ENCODE results near the gene RNU6-8.

The RNU6-8 gene

GRCh38 chr14:32202998-32203882, at the start of gene RNU6-8:
Gene RNU6-8 (minus strand): TSS chr14:32203269.
- TF ChIP-seq FOXK2 (IDR thresholded peaks at IDR 0.05), result no peak
- TF ChIP-seq HDGF (IDR thresholded peaks at IDR 0.05; ENCODE audit: borderline replicate concordance), result no peak
- 0 out of 2 replicates have a peak, but pooled peaks have one; percentile 6 for TF ChIP-seq PKNOX1 (IDR thresholded peaks at IDR 0.05)
- TF ChIP-seq ELF4 (IDR thresholded peaks at IDR 0.05), result no peak
- no peak for TF ChIP-seq FOXA1 (IDR thresholded peaks at IDR 0.05)
- TF ChIP-seq BHLHE40 (IDR thresholded peaks at IDR 0.05; ENCODE audit: borderline replicate concordance), result no peak
- no peak for TF ChIP-seq NFRKB (IDR thresholded peaks at IDR 0.05)
- no peak for TF ChIP-seq SP1 (IDR thresholded peaks at IDR 0.05)
- TF ChIP-seq ARNT (IDR thresholded peaks at IDR 0.05), result no peak
- TF ChIP-seq SUZ12 (IDR thresholded peaks at IDR 0.05), result peak; percentile 71; the same call in 1 of the 2 replicates
- peak; percentile 69; the same call in 1 of the 2 replicates for TF ChIP-seq L3MBTL2 (conservative IDR thresholded peaks at IDR 0.05)
- no peak for TF ChIP-seq ZNF384 (IDR thresholded peaks at IDR 0.05)
- TF ChIP-seq CTBP1 (IDR thresholded peaks at IDR 0.05; ENCODE audit: borderline replicate concordance), result no peak
- ChIA-PET CTCF (no interaction called here), POLR2A (interaction anchor here (0.9 to 2.0 kb wide), 7 partner anchors 9 to 165 kb away, joined by 3 to 14 read pairs (median 4); partner anchors contain the start of gene ARHGAP5)
- peak; percentile 88 for DNase-seq (ENCODE audit: extremely low spot score)

DNA sequence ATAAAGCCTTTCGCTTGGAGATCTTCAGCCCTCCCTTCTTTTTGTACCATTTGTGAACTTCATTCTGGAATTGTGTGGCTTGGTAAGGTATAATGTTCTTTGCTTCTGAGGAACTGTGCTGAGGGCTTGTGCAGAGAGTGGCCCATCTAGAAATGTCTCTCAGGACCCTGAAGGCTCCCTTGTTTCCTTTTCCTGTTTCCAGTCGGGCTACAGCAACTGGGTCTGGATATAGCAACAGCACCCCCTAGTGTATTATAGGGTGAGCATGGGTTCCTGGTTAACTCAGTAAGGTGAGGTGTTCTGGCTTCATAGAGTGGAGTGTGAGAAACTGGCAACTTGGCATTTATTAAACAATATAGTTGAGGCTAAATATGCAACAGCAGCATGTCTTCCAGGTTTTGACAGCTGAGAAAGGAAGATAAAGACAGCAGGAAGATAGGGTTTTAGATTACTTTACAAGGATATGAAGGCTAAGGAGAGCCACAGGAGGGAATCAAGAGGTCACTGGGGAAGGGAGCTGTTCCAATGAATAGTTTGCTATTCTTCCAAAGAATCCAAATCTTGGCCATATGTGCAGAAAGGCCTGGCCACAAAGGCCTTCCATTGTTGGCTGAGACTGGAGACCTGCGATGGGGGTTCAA, 49.1 kb upstream of the RNU6-8 start:
- DNase-seq (ENCODE audit: extremely low spot score), result peak; percentile 72
- CTCF ChIA-PET, result interaction anchor here (0.6 to 3.2 kb wide), 11 partner anchors 11 to 795 kb away, joined by 3 to 21 read pairs (median 4); partner anchors contain the start of gene DTD2
- TF ChIP-seq TARDBP (IDR thresholded peaks at IDR 0.05) (no peak), FOXK2 (IDR thresholded peaks at IDR 0.05) (peak; percentile 35; the same call in 1 of the 2 replicates)
- POLR2A ChIA-PET, result interaction anchor here (2.2 kb wide), 1 partner anchor 175 kb away, joined by 6 read pairs; the partner anchor contains the start of gene ARHGAP5

- TF ChIP-seq ARNT (IDR thresholded peaks at IDR 0.05) (no peak), ZNF384 (IDR thresholded peaks at IDR 0.05) (no peak), FOXA1 (IDR thresholded peaks at IDR 0.05) (no peak)
- ChIA-PET CTCF (interaction anchor here (0.6 to 3.2 kb wide), 7 partner anchors 11 to 794 kb away, joined by 3 to 21 read pairs (median 3); partner anchors contain the start of gene DTD2), POLR2A (interaction anchor here (2.2 kb wide), 1 partner anchor 175 kb away, joined by 6 read pairs; the partner anchor contains the start of gene ARHGAP5)
- no peak for DNase-seq (ENCODE audit: extremely low spot score)
These were observed 48.5 kb upstream of the RNU6-8 start for GRCh38 chr14:32251530-32251929.

DNA sequence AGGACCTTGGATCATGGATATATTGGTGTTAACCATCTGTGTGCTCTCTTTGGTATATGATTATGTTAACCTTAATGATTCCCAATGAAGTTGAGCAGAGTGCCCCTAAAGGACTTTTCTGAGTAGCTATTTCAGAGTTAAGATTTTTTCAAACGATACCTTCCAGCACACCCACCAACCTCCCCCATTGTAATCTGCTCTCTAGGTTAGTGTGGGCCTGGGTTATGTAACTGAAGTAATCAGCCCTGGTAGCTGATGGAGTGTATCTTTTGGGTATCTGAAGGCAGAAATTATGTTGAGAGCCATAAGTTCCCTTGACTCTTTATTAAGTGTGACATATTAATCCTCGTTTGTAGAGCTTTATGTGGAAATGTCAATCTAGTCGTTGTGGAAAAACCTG, 47.6 kb upstream of the RNU6-8 start:
- CTCF ChIA-PET, result interaction anchor here (0.6 to 3.2 kb wide), 7 partner anchors 26 to 1086 kb away, joined by 3 to 21 read pairs (median 4); no protein-coding TSS in a partner anchor

GRCh38 chr14:32249780-32250179, 46.7 kb upstream of the RNU6-8 start:
- CTCF ChIA-PET, result no interaction called here
- no peak for DNase-seq (ENCODE audit: extremely low spot score)
- TF ChIP-seq ELF4 (IDR thresholded peaks at IDR 0.05), result no peak
- TF ChIP-seq SUZ12 (IDR thresholded peaks at IDR 0.05), result no peak
- TF ChIP-seq HDGF (IDR thresholded peaks at IDR 0.05; ENCODE audit: borderline replicate concordance), result no peak
- no peak for TF ChIP-seq FOXA1 (IDR thresholded peaks at IDR 0.05)
- no peak for TF ChIP-seq ZNF384 (IDR thresholded peaks at IDR 0.05)
- TF ChIP-seq CTBP1 (IDR thresholded peaks at IDR 0.05; ENCODE audit: borderline replicate concordance), result no peak
- POLR2A ChIA-PET, result interaction anchor here (2.2 kb wide), 1 partner anchor 173 kb away, joined by 6 read pairs; the partner anchor contains the start of gene ARHGAP5

More for the DNA sequence above, 47.6 kb upstream of the RNU6-8 start:
- POLR2A ChIA-PET, result interaction anchor here (2.2 kb wide), 1 partner anchor 174 kb away, joined by 6 read pairs; the partner anchor contains the start of gene ARHGAP5
- no peak for DNase-seq (ENCODE audit: extremely low spot score)
- TF ChIP-seq LEF1 (IDR thresholded peaks at IDR 0.05; ENCODE audit: borderline replicate concordance) (no peak), PKNOX1 (IDR thresholded peaks at IDR 0.05) (no peak), CTBP1 (IDR thresholded peaks at IDR 0.05; ENCODE audit: borderline replicate concordance) (no peak), FOXM1 (IDR thresholded peaks at IDR 0.05; ENCODE audit: borderline replicate concordance) (no peak), HDGF (IDR thresholded peaks at IDR 0.05; ENCODE audit: borderline replicate concordance) (no peak), ZNF384 (IDR thresholded peaks at IDR 0.05) (no peak)

DNA sequence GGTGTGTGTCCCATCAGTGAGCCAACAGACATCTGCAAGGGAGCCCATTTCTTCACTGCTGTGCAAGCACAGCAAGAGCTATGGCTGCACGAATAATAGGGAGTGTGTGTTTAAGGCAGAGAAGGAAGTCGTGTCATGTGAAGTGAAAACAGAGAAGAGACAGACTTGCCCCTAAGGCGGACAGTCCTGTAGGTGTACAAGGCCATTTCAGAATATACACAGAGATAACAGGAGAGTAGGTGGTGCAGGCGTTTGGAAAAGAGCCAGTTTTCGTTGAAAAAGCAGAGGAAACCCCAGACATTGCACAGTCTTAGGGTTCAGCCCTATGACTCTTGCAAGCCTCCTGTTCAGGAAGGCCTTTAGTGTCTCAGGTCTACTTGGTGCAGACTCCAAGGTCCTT, 46.3 kb upstream of the RNU6-8 start:
- DNase-seq (ENCODE audit: extremely low spot score), result no peak
- ChIA-PET CTCF (no interaction called here), POLR2A (no interaction called here)
- TF ChIP-seq ELF4 (IDR thresholded peaks at IDR 0.05), result no peak
- no peak for TF ChIP-seq CTBP1 (IDR thresholded peaks at IDR 0.05; ENCODE audit: borderline replicate concordance)
- TF ChIP-seq PKNOX1 (IDR thresholded peaks at IDR 0.05), result no peak
- TF ChIP-seq ZNF384 (IDR thresholded peaks at IDR 0.05), result no peak
- TF ChIP-seq L3MBTL2 (conservative IDR thresholded peaks at IDR 0.05), result no peak
- no peak for TF ChIP-seq TARDBP (IDR thresholded peaks at IDR 0.05)
- TF ChIP-seq LEF1 (IDR thresholded peaks at IDR 0.05; ENCODE audit: borderline replicate concordance), result no peak
- no peak for TF ChIP-seq FOXM1 (IDR thresholded peaks at IDR 0.05; ENCODE audit: borderline replicate concordance)
- TF ChIP-seq SP1 (IDR thresholded peaks at IDR 0.05), result no peak
- TF ChIP-seq HDGF (IDR thresholded peaks at IDR 0.05; ENCODE audit: borderline replicate concordance), result no peak
- no peak for TF ChIP-seq SUZ12 (IDR thresholded peaks at IDR 0.05)
- TF ChIP-seq FOXA1 (IDR thresholded peaks at IDR 0.05), result no peak
- TF ChIP-seq BHLHE40 (IDR thresholded peaks at IDR 0.05; ENCODE audit: borderline replicate concordance), result no peak

Data from HEK293T (cell line).